M059J (cell line): ENCODE measurements around the gene HTT. TPM values are rescaled to one million over a fixed set of nuclear protein-coding genes. Genes with fewer than 3 reads are reported as not detected.

Source experiments
- DNase-seq: peaks from one replicate; pipeline ENCODE4 v3.0.0-alpha.2; 2012; ENCODE audit warnings: low read depth
- total RNA-seq: library from RNA; depleted of rRNA; stranded (reverse); fragments of >200 nt; shearing (Covaris generic); gene quantifications from 2 replicates; pipeline ENCODE4 v1.2.3, GENCODE V29; 2014

Gene HTT
- total RNA-seq, 1 experiment from 2014 or later, result 46.2 TPM

DNA sequence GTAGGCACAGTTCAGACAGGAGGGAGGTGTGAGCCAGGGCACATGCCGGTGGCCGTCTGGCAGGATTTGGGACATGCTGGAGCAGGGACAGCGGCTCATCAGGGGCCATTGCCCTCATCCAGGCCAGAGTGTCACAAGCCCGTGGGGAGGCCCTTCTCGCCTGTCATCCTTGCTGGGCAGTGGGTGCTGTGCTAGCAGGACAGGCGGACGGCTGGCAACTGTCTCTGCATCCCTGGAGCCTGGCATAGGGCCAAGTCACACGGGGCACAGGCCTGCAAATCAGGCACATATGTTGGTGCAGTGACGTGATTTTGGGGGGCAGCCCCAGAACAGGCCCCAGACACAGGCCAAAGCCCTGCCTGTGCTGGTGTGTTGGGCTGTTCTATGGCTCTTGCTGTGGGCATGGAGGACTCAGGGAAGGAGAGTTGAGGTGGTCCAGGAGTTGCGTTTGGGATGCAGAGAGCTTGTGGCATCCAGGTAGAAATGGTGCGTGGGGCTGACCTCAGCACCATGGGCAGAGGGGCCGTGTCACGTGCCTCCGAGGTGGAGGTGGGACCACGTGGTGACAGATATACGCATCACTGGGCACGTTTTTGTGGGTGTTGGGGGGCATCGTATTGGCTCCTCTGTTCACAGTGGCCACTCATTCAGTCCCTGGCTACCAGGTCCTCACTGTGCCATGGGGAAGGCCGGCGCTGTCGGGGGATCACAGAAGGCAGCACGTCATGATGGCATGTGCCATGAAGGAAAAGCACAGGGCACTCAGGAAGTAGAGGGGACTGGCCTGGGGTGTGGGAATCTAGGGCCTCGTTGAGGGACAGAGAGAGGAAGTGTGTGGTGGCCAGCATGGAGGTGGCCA, 159.9 kb downstream of the HTT start:
- DNase-seq, result no peak

GRCh38 chr4:3235030-3235345, 160.5 kb downstream of the HTT start:
- no peak for DNase-seq

- DNase-seq, result no peak
These were observed 161.1 kb downstream of the HTT start for GRCh38 chr4:3235581-3235980.

DNA sequence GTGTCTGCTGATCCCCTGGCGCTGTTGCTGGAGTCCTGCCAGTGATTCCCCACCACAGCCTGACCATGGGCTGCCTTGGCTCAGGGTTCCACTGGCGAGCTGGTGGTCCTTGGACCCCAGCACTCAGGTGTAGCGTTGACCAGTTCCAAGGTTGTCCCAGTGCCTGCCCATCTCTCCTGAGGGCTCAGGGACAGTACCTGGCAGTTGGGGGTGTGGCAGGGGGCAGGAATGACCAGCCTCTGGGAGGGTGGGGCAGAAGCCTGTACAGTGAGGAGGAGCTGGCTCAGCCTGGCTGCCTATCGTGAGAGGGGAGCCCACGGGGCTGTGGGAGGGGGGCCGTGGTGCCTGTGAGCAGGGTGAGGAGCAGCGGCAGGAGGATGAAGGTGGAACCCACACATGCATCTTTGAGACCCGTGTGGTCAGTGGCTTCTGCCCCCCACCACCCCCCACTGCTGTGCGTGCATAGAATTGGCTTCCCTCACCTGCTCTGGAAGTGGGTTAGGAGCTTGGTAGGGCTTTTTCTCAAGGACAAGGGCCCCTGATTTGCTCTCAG, 161.9 kb downstream of the HTT start:
- DNase-seq, result no peak

DNA sequence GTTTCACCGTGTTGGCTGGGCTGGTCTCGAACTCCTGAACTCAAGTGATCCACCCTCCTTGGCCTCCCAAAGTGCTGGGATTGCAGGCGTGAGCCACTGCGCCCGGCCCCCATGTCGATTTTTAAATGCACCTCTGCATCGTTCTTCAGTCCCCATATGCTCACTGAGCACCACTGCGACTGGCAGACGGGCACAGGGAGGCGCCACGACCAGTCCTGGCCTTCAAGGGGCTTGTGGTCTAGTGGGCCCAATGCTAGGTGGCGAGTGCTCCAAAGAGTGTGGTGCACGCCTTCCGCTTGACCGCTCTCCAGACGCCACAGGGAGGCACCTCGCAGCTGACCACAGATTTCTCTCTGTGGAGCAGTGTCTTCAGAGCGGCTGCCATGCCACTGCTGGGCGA, 162.8 kb downstream of the HTT start:
- DNase-seq, result no peak

- no peak for DNase-seq
These were observed 163.5 kb downstream of the HTT start for GRCh38 chr4:3237712-3238560.

DNA sequence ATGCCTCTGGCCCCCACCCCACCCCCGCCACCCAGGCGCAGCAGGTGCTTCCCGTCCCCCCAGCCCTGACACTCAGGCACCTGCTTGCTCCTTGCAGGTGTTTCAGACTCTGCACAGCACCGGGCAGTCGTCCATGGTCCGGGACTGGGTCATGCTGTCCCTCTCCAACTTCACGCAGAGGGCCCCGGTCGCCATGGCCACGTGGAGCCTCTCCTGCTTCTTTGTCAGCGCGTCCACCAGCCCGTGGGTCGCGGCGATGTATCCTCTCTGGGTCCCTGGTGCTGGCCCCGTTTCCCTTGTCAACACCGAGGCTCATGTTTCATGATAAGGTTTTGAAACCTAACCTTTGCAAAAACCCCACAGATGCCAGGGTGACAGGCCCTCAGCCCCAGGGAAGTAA, 164.2 kb downstream of the HTT start:
- DNase-seq, result no peak

DNA sequence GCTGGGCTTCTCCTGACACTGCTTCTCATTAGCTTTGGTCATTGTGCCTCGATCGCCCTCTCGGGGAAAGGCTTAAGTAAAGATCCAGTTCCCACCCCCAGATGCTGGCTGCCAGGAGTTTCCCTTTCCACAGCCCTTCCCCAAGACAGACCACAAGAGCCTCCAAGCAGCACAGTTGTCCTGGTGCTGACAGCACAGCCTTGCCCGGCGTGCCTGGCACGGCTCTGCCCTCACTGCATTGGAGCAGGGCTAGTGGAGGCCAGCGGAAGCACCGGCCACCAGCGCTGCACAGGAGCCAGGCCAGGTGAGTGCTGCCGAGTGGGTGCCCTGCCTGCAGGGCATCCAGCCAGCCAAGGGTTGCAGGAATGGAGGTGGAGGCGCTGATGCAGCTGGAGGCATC, 164.8 kb downstream of the HTT start:
- no peak for DNase-seq

GRCh38 chr4:3239998-3240920, 165.8 kb downstream of the HTT start:
- no peak for DNase-seq

GRCh38 chr4:3240936-3241522, 166.5 kb downstream of the HTT start:
- DNase-seq, result no peak

GRCh38 chr4:3241898-3242524, 167.5 kb downstream of the HTT start:
- DNase-seq, result no peak

DNA sequence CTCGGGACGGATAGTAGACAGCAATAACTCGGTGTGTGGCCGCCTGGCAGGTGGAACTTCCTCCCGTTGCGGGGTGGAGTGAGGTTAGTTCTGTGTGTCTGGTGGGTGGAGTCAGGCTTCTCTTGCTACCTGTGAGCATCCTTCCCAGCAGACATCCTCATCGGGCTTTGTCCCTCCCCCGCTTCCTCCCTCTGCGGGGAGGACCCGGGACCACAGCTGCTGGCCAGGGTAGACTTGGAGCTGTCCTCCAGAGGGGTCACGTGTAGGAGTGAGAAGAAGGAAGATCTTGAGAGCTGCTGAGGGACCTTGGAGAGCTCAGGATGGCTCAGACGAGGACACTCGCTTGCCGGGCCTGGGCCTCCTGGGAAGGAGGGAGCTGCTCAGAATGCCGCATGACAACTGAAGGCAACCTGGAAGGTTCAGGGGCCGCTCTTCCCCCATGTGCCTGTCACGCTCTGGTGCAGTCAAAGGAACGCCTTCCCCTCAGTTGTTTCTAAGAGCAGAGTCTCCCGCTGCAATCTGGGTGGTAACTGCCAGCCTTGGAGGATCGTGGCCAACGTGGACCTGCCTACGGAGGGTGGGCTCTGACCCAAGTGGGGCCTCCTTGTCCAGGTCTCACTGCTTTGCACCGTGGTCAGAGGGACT, 168.8 kb downstream of the HTT start:
- no peak for DNase-seq

DNA sequence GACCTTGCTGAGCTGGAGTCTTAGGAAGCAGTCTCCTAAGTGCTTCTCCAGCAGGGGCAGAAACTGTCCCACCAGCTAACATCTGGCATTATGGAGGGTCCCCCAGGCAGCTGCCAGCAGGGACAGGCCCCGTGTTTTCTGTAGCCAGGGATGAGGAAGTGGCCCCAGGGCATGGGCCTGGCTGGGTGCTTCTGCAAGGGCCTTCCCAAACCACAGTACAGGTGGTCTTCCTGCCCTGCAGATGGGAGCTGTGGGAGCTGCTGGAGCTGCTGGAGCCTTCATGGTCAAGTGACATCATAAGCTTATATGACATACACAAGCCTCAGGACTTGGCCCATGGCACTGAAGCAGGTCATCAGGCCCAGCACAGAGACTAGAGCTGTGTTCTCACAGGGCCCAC, 169.5 kb downstream of the HTT start:
- no peak for DNase-seq

- DNase-seq, result no peak
These were observed 170.3 kb downstream of the HTT start for GRCh38 chr4:3244747-3245146.

GRCh38 chr4:3245676-3246075, 171.2 kb downstream of the HTT start:
- DNase-seq, result no peak

DNA sequence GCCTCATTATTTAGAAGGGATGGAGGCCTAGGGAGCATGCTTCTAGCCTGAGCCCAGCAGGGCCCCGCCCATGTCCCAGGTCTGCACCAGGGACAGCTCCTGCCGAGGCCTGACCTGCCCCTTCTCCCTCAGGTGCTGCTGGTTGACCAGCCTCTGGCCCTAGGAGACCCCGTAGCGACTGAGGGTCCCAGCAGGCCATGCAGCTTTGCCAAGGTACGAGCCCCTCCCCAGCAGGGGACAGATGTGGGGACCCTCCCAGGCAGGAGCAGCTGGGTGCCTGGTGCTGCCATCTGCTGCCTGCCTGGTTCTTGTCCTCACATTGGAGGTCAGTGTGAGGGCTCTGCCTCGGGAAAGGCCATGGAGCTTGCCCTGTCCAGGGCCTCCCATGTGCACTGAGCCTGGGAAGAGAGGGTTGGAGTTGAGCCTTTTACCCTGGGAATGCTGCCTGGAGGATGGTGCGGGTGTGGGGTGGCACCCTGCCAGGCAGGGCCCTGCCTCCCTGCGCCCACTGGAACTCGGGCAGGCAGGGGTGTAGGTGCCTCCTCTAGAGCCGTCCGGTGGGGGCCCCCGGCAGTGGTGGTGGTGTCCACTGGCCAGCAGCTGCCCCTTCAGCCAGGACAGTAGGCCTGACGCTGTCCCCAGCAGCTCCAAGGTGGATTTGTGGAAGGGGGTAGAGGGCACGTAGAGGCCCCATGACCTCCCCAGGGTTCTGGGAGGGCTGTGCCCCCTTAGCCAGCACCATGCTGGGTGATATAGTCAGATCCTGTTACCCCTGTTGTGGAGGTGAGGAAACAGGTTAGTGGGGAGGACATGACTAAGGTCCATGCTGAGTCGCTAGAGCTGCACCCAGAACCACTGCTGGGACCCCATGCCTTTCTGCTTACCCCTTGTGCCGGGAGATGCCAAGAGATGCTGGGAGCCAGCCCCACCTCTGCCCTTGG, 172.2 kb downstream of the HTT start:
- no peak for DNase-seq

DNA sequence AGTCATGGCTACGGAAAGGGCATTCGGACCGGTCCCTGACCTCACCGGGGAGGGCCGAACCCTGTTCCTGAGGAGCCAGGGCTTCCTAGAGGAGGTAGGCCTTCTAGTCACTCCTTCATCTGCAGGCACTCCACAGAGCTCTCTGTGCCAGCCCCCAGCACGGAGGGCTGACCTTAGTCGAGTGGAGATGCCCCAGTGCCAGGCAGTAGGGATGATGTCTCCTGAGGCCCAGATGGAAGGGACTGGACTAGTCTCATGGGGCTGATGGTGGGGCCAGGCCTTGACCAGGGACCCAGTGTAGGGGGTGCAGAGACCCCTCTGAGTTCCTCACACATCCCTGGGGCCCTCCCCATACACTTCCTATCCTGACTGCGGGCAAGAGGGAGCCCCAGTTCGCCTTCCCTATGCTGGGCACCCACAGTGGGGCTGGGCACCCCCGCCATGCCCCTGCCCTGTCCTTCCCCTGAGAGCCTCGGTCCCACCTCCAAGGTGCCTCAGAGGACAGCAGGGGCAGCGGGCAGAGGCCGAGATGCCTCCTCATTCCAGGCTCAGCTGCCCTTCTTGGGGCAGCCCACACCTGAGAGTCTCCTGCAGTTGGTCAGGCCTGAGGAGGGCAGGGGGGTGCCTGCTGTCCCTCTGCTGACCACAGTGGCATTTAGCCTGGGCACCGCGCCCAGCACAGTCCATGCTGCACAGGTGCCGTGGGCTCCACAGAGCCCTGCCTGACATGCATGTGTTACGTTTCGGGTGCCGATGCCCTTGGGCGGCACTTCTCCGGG, 173.1 kb downstream of the HTT start:
- no peak for DNase-seq

DNA sequence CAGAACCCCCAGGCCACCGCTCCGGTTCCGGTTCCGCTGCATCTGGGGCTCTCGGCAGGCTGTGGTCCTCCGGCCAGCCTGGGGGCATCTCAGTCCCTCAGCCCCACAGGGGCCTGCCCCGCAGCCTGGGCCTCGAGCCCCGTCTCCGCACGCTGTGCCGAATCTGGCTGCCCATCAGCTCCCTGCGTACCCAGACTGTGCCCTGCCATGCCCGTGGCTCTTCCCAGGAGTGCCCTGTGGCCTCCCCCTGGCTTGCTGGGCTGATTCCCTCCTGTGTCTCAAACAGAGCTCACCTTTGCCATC, 173.6 kb downstream of the HTT start:
- no peak for DNase-seq
